ENCODE results near the gene RGS11. TPM values are rescaled to one million over a fixed set of nuclear protein-coding genes. Genes with fewer than 3 reads are reported as not detected.

Gene RGS11
- total and polyA plus RNA-seq, 2 of the 4 experiments (the other 2 are of a cell fraction) = under 0.01 to 0.48 TPM

DNA sequence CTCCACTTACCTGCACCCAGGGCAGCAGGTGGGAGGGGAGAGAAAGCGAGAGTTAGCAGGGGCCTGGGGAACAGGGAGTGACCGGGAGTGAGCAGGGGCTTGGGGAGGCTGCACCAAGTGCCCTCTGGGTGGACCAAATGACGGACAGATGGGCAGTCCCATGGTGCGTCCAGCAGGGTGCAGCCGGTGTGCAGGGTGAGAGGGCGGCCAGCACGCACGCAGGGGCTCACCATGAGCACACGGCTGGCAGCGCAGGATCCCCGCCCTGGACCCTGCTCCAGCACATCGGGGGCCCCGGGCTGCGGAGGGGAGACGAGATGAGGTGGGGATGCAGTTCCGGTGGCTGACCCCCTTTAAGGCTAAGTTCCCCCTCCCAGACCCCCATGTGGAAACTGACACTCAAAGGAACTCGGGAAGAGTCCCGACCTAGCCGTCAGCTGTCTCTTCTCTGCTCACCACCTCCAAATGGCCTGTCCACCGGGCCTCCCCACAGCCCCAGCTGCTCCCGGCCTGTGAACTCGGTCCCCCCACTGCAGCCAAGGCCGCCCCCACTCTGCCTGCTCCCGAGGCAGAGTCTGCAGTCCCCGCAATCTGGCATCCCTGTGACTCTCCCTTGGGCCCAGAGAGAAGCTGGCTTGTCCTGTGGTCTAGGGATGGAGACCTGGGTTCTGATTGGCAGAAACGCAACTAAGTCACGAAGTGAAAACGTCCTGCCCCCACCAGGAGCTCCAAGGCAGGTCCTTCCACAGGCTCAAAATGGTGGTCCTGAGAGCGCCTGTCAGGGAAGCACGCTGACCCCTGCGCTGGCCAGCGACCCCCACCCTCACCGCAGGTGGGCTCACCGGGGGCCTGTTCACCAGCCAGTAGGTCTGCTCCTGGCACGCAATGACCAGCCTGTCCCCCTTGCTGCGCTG, 2.9 kb downstream of the RGS11 start:
- Histone ChIP-seq H2AK9ac (replicated peaks; ENCODE audit: low read depth, low read length, poor library complexity) (no peak overlapping the region), H2AFZ (replicated peaks; ENCODE audit: low read length, poor library complexity) (no peak overlapping the region), H3K27me3 (ENCODE audit: control insufficient read depth, insufficient read depth, low read length) (peaks cover 18% of the 10 kb centered on the region; the same call in 1 of the 2 replicates), H3K4me1 (ENCODE audit: control insufficient read depth, insufficient read depth, low read length) (peaks cover 3% of the 10 kb centered on the region; the same call in 1 of the 2 replicates), H3K4me3 (ENCODE audit: insufficient read depth, low read depth, low read length) (no peak overlapping the region), H3K4me2 (ENCODE audit: low read depth, low read length) (no peak overlapping the region), H3K9me1 (ENCODE audit: insufficient read depth, low read length) (peaks cover 2% of the 10 kb centered on the region; the same call in 1 of the 2 replicates), H3K9ac (ENCODE audit: low read depth, low read length) (no peak overlapping the region), H3K56ac (ENCODE audit: extremely low read depth, insufficient read depth, low read length) (no peak overlapping the region), H2BK5ac (ENCODE audit: low read depth, low read length, poor library complexity, severe bottlenecking) (no peak overlapping the region), H2BK15ac (ENCODE audit: low read depth, low read length) (no peak overlapping the region), H4K5ac (ENCODE audit: low read depth, low read length) (no peak overlapping the region), H3K23ac (ENCODE audit: low read depth, low read length) (no peak overlapping the region), H3K36me3 (ENCODE audit: control insufficient read depth, insufficient read depth, low read length) (no peaks in the 10 kb centered on the region), H2BK20ac (ENCODE audit: low read depth, low read length) (no peak overlapping the region), H4K20me1 (ENCODE audit: insufficient read depth, low read length) (no peaks in the 10 kb centered on the region), H3K18ac (ENCODE audit: low read depth, low read length) (no peak overlapping the region), H3K4ac (ENCODE audit: low read depth, low read length) (no peak overlapping the region), H3K14ac (replicated peaks; ENCODE audit: low read depth, low read length) (no peak overlapping the region), H4K91ac (ENCODE audit: insufficient read depth, low read depth, low read length) (no peak overlapping the region), H2BK120ac (ENCODE audit: low read depth, low read length) (no peak overlapping the region), H4K8ac (ENCODE audit: low read depth in 2 of 2, low read length in 2 of 2) (no peak overlapping the region), H3K9me3 (ENCODE audit: control insufficient read depth, insufficient read depth, low read length) (no peaks in the 10 kb centered on the region), H3K79me1 (ENCODE audit: low read depth in 1 of 2, low read length in 2 of 2) (no peaks in the 10 kb centered on the region), H3K27ac (ENCODE audit: insufficient read depth, low read length) (no peak overlapping the region), H2AK5ac (ENCODE audit: low read depth, low read length) (no peak overlapping the region)
- CTCF ChIA-PET = no interaction called here
- dilution Hi-C loops (cut with HindIII; ENCODE audit: low sequenced_read_pairs, unreplicated experiment) = no loop called here
- no TSS peak for BruUV-seq (replicated peaks)
- no peak for TF ChIP-seq CHD1 (IDR thresholded peaks at IDR 0.05; ENCODE audit: low read depth, low read length)
- TF ChIP-seq, protein P1, sequence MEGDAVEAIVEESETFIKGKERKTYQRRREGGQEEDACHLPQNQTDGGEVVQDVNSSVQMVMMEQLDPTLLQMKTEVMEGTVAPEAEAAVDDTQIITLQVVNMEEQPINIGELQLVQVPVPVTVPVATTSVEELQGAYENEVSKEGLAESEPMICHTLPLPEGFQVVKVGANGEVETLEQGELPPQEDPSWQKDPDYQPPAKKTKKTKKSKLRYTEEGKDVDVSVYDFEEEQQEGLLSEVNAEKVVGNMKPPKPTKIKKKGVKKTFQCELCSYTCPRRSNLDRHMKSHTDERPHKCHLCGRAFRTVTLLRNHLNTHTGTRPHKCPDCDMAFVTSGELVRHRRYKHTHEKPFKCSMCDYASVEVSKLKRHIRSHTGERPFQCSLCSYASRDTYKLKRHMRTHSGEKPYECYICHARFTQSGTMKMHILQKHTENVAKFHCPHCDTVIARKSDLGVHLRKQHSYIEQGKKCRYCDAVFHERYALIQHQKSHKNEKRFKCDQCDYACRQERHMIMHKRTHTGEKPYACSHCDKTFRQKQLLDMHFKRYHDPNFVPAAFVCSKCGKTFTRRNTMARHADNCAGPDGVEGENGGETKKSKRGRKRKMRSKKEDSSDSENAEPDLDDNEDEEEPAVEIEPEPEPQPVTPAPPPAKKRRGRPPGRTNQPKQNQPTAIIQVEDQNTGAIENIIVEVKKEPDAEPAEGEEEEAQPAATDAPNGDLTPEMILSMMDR (conservative IDR thresholded peaks at IDR 0.05; ENCODE audit: low read depth, low read length) = no peak
- TF ChIP-seq MXI1 (IDR thresholded peaks at IDR 0.05; ENCODE audit: borderline replicate concordance, low read depth, low read length) = no peak
- no peak for TF ChIP-seq RCOR1 (IDR thresholded peaks at IDR 0.05; ENCODE audit: insufficient replicate concordance, low read length)
- no peak for TF ChIP-seq SMC3 (IDR thresholded peaks at IDR 0.05; ENCODE audit: low read depth, low read length)
- TF ChIP-seq POLR2A (IDR thresholded peaks at IDR 0.05; ENCODE audit: low read depth, low read length) = no peak
- no peak for TF ChIP-seq FOS (IDR thresholded peaks at IDR 0.05; ENCODE audit: low read depth, low read length)
- no peak for TF ChIP-seq RFX5 (IDR thresholded peaks at IDR 0.05; ENCODE audit: low read depth, low read length)
- TF ChIP-seq CEBPB (IDR thresholded peaks at IDR 0.05; ENCODE audit: low read depth, low read length) = no peak
- TF ChIP-seq MAZ (IDR thresholded peaks at IDR 0.05; ENCODE audit: borderline replicate concordance, low read depth, low read length) = no peak
- TF ChIP-seq MAFK (IDR thresholded peaks at IDR 0.05; ENCODE audit: low read depth, low read length) = no peak
- TF ChIP-seq, protein P2, sequence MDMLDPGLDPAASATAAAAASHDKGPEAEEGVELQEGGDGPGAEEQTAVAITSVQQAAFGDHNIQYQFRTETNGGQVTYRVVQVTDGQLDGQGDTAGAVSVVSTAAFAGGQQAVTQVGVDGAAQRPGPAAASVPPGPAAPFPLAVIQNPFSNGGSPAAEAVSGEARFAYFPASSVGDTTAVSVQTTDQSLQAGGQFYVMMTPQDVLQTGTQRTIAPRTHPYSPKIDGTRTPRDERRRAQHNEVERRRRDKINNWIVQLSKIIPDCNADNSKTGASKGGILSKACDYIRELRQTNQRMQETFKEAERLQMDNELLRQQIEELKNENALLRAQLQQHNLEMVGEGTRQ (IDR thresholded peaks at IDR 0.05; ENCODE audit: low read depth, low read length) = no peak
- in situ Hi-C loops (cut with MboI; ENCODE audit: low sequenced_read_pairs) = no loop called here
- no peak for DNase-seq
- no peak for ATAC-seq (ENCODE audit: low read depth)
- POLR2A ChIA-PET (ENCODE audit: unreplicated experiment) = no interaction called here
- WGBS, 2 experiments (ENCODE audit: extremely low coverage in 2 of 2, insufficient read length in 1 of 2) = 64% methylated on average over 13 of the region's 36 CpGs; no CpG with 5 or more reads in 1 of the 2 experiments
- intact Hi-C loops (cut with micrococcal nuclease) = no loop called here
